GM12864 (cell line): ENCODE results near the gene HOXA1.

Source experiments
- DNase-seq: peaks from one replicate; pipeline ENCODE4 v3.0.0-alpha.2; 2011; ENCODE audit warnings: low read depth
- H3K4me3 ChIP-seq: 2 replicates; pipeline ENCODE4 v1.5.1; 2011; ENCODE audit warnings: mild to moderate bottlenecking, low read depth, low read length, control low read depth
- TF ChIP-seq, protein P1 (sequence below): IDR thresholded peaks from 2 replicates; pipeline ENCODE4 v1.5.1; 2011; ENCODE audit warnings: low read depth, mild to moderate bottlenecking, moderate library complexity, low read length, control low read depth, inconsistent platforms; ENCODE audit errors: missing control alignments

HOXA1 gene

GRCh38 chr7:27065709-27066108 lies 30.1 kb downstream of the HOXA1 start:
- H3K4me3 ChIP-seq, result no peak overlapping the region
- TF ChIP-seq, protein P1, sequence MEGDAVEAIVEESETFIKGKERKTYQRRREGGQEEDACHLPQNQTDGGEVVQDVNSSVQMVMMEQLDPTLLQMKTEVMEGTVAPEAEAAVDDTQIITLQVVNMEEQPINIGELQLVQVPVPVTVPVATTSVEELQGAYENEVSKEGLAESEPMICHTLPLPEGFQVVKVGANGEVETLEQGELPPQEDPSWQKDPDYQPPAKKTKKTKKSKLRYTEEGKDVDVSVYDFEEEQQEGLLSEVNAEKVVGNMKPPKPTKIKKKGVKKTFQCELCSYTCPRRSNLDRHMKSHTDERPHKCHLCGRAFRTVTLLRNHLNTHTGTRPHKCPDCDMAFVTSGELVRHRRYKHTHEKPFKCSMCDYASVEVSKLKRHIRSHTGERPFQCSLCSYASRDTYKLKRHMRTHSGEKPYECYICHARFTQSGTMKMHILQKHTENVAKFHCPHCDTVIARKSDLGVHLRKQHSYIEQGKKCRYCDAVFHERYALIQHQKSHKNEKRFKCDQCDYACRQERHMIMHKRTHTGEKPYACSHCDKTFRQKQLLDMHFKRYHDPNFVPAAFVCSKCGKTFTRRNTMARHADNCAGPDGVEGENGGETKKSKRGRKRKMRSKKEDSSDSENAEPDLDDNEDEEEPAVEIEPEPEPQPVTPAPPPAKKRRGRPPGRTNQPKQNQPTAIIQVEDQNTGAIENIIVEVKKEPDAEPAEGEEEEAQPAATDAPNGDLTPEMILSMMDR, result no peak
- DNase-seq, result no peak

GRCh38 chr7:27064661-27065060 lies 31.1 kb downstream of the HOXA1 start:
- no peak for DNase-seq
- TF ChIP-seq, protein P1, result no peak
- no peak overlapping the region for H3K4me3 ChIP-seq

DNA sequence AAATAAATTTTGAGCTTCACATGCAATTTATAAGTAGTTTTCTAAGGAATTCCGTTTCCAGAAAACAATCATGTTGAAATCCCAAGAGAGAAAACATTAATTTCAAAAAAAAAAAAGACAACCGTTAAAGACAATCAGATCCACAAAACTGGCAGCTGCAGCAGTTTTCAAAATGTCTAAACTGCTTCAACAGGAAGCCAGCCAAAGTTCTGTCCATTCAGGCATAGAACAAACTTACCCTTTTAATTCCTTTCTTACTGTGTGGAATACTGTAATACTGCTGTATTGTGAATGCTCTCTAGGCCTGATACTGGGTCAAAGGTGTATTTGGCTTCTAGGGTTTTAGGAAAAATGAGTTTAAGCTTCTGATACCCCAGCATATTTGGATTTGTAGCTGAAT lies 31.6 kb downstream of the HOXA1 start:
- TF ChIP-seq, protein P1, result no peak
- H3K4me3 ChIP-seq, result no peak overlapping the region
- no peak for DNase-seq

GRCh38 chr7:27062946-27063345 lies 32.9 kb downstream of the HOXA1 start:
- no peak for DNase-seq
- H3K4me3 ChIP-seq, result no peak overlapping the region

DNA sequence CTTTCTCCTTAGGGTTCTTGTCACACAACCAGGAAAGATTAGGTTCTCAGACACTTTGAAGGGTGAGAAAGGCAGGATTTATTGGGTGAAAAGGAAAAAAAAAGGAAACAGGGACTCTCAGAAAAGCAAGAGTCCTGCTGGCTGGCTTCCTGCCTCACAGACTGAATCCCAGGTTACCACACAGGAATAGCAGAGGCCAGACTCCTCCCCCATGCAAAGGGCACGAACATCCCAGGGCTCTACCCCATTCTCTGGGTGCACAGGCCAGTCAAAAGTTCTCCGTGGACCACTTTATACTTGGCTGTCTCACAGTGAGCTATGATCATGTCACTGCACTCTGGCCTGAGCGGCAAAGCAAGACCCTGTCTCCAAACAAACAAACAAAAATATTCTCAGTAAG lies 42.6 kb downstream of the HOXA1 start:
- TF ChIP-seq, protein P1, result no peak

More at GRCh38 chr7:27062946-27063345, 32.9 kb downstream of the HOXA1 start:
- TF ChIP-seq, protein P1, result no peak

GRCh38 chr7:27051451-27051850 lies 44.3 kb downstream of the HOXA1 start:
- TF ChIP-seq, protein P1, result no peak
- no peak overlapping the region for H3K4me3 ChIP-seq
- DNase-seq, result no peak

More for the DNA sequence above, 42.6 kb downstream of the HOXA1 start:
- H3K4me3 ChIP-seq, result no peak overlapping the region
- DNase-seq, result no peak

DNA sequence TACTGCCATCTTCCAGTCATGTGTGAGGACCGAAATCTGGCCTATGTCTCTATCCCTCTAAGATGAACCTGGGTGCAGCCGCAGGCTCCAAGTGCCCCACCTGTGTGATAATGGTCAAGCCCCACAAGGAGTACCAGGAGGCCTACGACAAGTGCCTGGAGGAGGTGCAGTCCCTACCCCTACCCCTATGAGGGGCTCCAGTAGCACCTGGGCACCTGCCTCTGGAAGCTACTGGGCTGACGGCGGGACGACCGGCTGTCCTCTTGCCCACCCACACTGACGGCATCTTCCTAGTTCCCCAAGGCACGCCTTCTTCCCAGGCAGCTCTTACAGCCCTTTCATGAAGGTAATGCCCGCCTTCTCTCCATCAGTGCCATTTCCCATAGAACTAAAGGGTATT lies 47.4 kb downstream of the HOXA1 start:
- TF ChIP-seq, protein P1, result no peak
- no peak overlapping the region for H3K4me3 ChIP-seq
- no peak for DNase-seq
